CD4-positive, alpha-beta T cell (primary cell): Measurements from ENCODE around the gene FARS2. TPM values are rescaled to one million over a fixed set of nuclear protein-coding genes. Genes with fewer than 3 reads are reported as not detected.

Experiments
- ATAC-seq: fragments of 200-7000 bp; cut with Tn5 transposase; one replicate; pipeline ENCODE4 v1.10.0; 2022; ENCODE audit warnings: mild to moderate bottlenecking; ENCODE audit not compliant: poor library complexity
- CTCF ChIA-PET: fragments of 350-600 bp; sonication (Branson Sonifier 250); formaldehyde crosslinking; loops from one replicate; lab custom pipeline; 2021; ENCODE audit warnings: antibody characterized with exemption, inconsistent platforms; lab: Charles Lee
- POLR2A ChIA-PET: fragments of 350-600 bp; sonication (Branson Sonifier 250); formaldehyde crosslinking; loops from one replicate; lab custom pipeline; 2021; ENCODE audit warnings: antibody characterized with exemption, inconsistent platforms; lab: Charles Lee
- DNase-seq, 14 experiments: peaks; one replicate each; pipeline ENCODE4 v3.0.0-alpha.2; 2013 to 2020; ENCODE audit warnings: mixed read lengths in 2 of 14
- H3K27ac ChIP-seq, 2 donors: one replicate each; pipeline versions ENCODE4 v1.5.1 to v1.7.0; 2013; ENCODE audit warnings: low read length in 2 of 2, low read depth in 1 of 2, mild to moderate bottlenecking in 1 of 2
- H3K27me3 ChIP-seq, 2 experiments: 1 replicate in 1 of 2; 2 replicates in 1 of 2; pipeline versions ENCODE4 v1.6.1 to v1.7.0; 2013; ENCODE audit warnings: low read length in 2 of 2, control low read depth in 1 of 2, mild to moderate bottlenecking in 1 of 2, moderate library complexity in 1 of 2; ENCODE audit not compliant: insufficient read depth in 2 of 2, control insufficient read depth in 1 of 2
- H3K36me3 ChIP-seq: one replicate; pipeline ENCODE4 v1.6.1; 2013; ENCODE audit warnings: low read length, control low read depth; ENCODE audit not compliant: insufficient read depth
- H3K4me1 ChIP-seq: one replicate; pipeline ENCODE4 v1.6.1; 2013; ENCODE audit warnings: low read length, control low read depth; ENCODE audit not compliant: insufficient read depth
- H3K4me3 ChIP-seq: one replicate; pipeline ENCODE4 v1.5.1; 2013; ENCODE audit warnings: mild to moderate bottlenecking, low read length, moderate library complexity
- H3K9me3 ChIP-seq, 2 experiments: 1 replicate in 1 of 2; 2 replicates in 1 of 2; pipeline versions ENCODE4 v1.6.1 to v1.7.0; 2013; ENCODE audit warnings: low read length in 2 of 2, mild to moderate bottlenecking in 2 of 2, control low read depth in 1 of 2, moderate library complexity in 1 of 2; ENCODE audit not compliant: control insufficient read depth in 1 of 2, insufficient read depth in 1 of 2
- H3K27ac Mint-ChIP-seq: one replicate; pipeline ENCODE4 v1.8.0; 2020; ENCODE audit warnings: mixed read lengths
- H3K27me3 Mint-ChIP-seq: one replicate; pipeline ENCODE4 v1.8.0; 2021; ENCODE audit warnings: mixed read lengths
- H3K36me3 Mint-ChIP-seq: one replicate; pipeline ENCODE4 v1.8.0; 2021; ENCODE audit warnings: low read depth, mixed read lengths
- H3K4me1 Mint-ChIP-seq: one replicate; pipeline ENCODE4 v1.8.0; 2021; ENCODE audit warnings: low read depth, mixed read lengths
- H3K4me3 Mint-ChIP-seq: one replicate; pipeline ENCODE4 v1.8.0; 2020; ENCODE audit warnings: mild to moderate bottlenecking, mixed read lengths
- H3K9me3 Mint-ChIP-seq: one replicate; pipeline ENCODE4 v1.8.0; 2020; ENCODE audit warnings: mixed read lengths
- CTCF ChIP-seq: fragments of 200-600 bp; IDR thresholded peaks from one replicate; pipeline ENCODE4 v1.8.0; 2022; ENCODE audit warnings: antibody characterized with exemption, mild to moderate bottlenecking
- intact Hi-C, 2 experiments: fragments of 100-400 bp; cut with DNase I in 1 of 2; cut with micrococcal nuclease in 1 of 2; formaldehyde crosslinking; loops; one replicate each; pipeline versions ENCODE4 v1.15.1 to v1.9.0; 2023 to 2025; cut with DNase I, micrococcal nuclease
- total RNA-seq, 174 experiments: library from RNA in 2 of 174; stranded (reverse) in 2 of 174; gene quantifications; one replicate each; pipeline ENCODE4 v1.2.3 and lab custom pipeline; 2021 to 2026

The FARS2 gene
- total RNA-seq, 2 experiments from 2014 or later, result 12.6 to 12.8 TPM

GRCh38 chr6:5534643-5535042 lies 273.3 kb downstream of the FARS2 start:
- H3K4me3 Mint-ChIP-seq, result no peak overlapping the region
- ATAC-seq (no peak), DNase-seq (no peak)
- H3K9me3 Mint-ChIP-seq, result peaks cover 3% of the 10 kb centered on the region
- H3K27ac ChIP-seq, result no peak overlapping the region
- no peaks in the 10 kb centered on the region for H3K27me3 Mint-ChIP-seq
- CTCF ChIA-PET, result no interaction called here
- no peaks in the 10 kb centered on the region for H3K4me1 ChIP-seq
- H3K27ac Mint-ChIP-seq, result no peak overlapping the region
- H3K9me3 ChIP-seq, result no peaks in the 10 kb centered on the region
- no peaks in the 10 kb centered on the region for H3K27me3 ChIP-seq
- H3K36me3 ChIP-seq, result no peaks in the 10 kb centered on the region
- H3K36me3 Mint-ChIP-seq, result peaks cover 13% of the 10 kb centered on the region
- no peaks in the 10 kb centered on the region for H3K4me1 Mint-ChIP-seq
- TF ChIP-seq CTCF, result no peak
- POLR2A ChIA-PET, result no interaction called here
- intact Hi-C loops, result no loop called here
- no peak overlapping the region for H3K4me3 ChIP-seq

- Mint-ChIP-seq H3K27me3 (no peaks in the 10 kb centered on the region), H3K36me3 (peaks cover 23% of the 10 kb centered on the region), H3K4me3 (no peak overlapping the region), H3K4me1 (peaks cover 4% of the 10 kb centered on the region), H3K9me3 (peaks cover 6% of the 10 kb centered on the region), H3K27ac (no peak overlapping the region)
- ChIA-PET CTCF (no interaction called here), POLR2A (no interaction called here)
- ATAC-seq (no peak), DNase-seq (no peak)
- Histone ChIP-seq H3K36me3 (no peaks in the 10 kb centered on the region), H3K27ac (no peak overlapping the region), H3K27me3 (no peaks in the 10 kb centered on the region), H3K4me1 (no peaks in the 10 kb centered on the region), H3K4me3 (no peak overlapping the region), H3K9me3 (no peaks in the 10 kb centered on the region)
- TF ChIP-seq CTCF, result no peak
- intact Hi-C loops, result no loop called here
Measured at GRCh38 chr6:5536644-5537043, 275.3 kb downstream of the FARS2 start.

GRCh38 chr6:5537132-5537531 lies 275.8 kb downstream of the FARS2 start:
- H3K4me3 ChIP-seq, result no peak overlapping the region
- no peaks in the 10 kb centered on the region for H3K36me3 ChIP-seq
- DNase-seq (no peak), ATAC-seq (no peak)
- Mint-ChIP-seq H3K4me1 (peaks cover 5% of the 10 kb centered on the region), H3K27me3 (no peaks in the 10 kb centered on the region), H3K9me3 (peaks cover 6% of the 10 kb centered on the region), H3K36me3 (peaks cover 24% of the 10 kb centered on the region), H3K27ac (no peak overlapping the region), H3K4me3 (no peak overlapping the region)
- H3K9me3 ChIP-seq, result no peaks in the 10 kb centered on the region
- CTCF ChIA-PET, result no interaction called here
- intact Hi-C loops, result no loop called here
- POLR2A ChIA-PET, result no interaction called here
- no peaks in the 10 kb centered on the region for H3K27me3 ChIP-seq
- H3K27ac ChIP-seq, result no peak overlapping the region
- no peaks in the 10 kb centered on the region for H3K4me1 ChIP-seq
- TF ChIP-seq CTCF, result no peak
